K562 (cell line): ENCODE results near the gene GPC2. TPM values are rescaled to one million over a fixed set of nuclear protein-coding genes. Genes with fewer than 3 reads are reported as not detected.

Experiments used
- ATF6 ChIP-seq: sonication (generic); formaldehyde crosslinking; IDR thresholded peaks from 2 replicates; pipeline ENCODE4 v1.4.0; 2020; ENCODE audit warnings: mild to moderate bottlenecking, missing genetic modification reagents
- C11orf30 ChIP-seq: fragments of 450-650 bp; IDR thresholded peaks from 2 replicates; pipeline ENCODE4 v1.6.1; 2016; ENCODE audit warnings: low read depth, mild to moderate bottlenecking
- CHD2 ChIP-seq: IDR thresholded peaks from 2 replicates; pipeline ENCODE4 v1.6.1; 2011; ENCODE audit warnings: low read depth, low read length
- MAFG ChIP-seq: fragments of 450-650 bp; conservative IDR thresholded peaks from 2 replicates; pipeline ENCODE4 v1.6.1; 2016; ENCODE audit warnings: missing genetic modification characterization, missing compliant biosample characterization
- PRMT5 ChIP-seq: sonication (generic); formaldehyde crosslinking; IDR thresholded peaks from 2 replicates; pipeline ENCODE4 v1.5.0; 2020; ENCODE audit warnings: missing genetic modification reagents
- RFX5 ChIP-seq: IDR thresholded peaks from 2 replicates; pipeline ENCODE4 v1.6.1; 2011; ENCODE audit warnings: low read depth, mild to moderate bottlenecking, improper control_type of control experiment, low read length
- SMAD3 ChIP-seq: fragments of 450-650 bp; formaldehyde crosslinking; conservative IDR thresholded peaks from 2 replicates; pipeline ENCODE4 v1.4.0; 2020; ENCODE audit warnings: mild to moderate bottlenecking
- SREBF1 ChIP-seq: fragments of 150-350 bp; IDR thresholded peaks from 2 replicates; pipeline ENCODE4 v1.6.1; 2014; ENCODE audit warnings: antibody characterized with exemption, low read depth, low read length, borderline replicate concordance
- UBTF ChIP-seq, 2 experiments: IDR thresholded peaks; 2 replicates each; pipeline ENCODE4 v1.6.1; 2012; ENCODE audit warnings: improper control_type of control experiment in 2 of 2, low read depth in 2 of 2, low read length in 2 of 2, borderline replicate concordance in 1 of 2
- ZFP91 ChIP-seq: sonication (generic); formaldehyde crosslinking; IDR thresholded peaks from 2 replicates; pipeline ENCODE4 v1.8.0; 2022; ENCODE audit warnings: mild to moderate bottlenecking, missing genetic modification reagents
- ZNF384 ChIP-seq: IDR thresholded peaks from 2 replicates; pipeline ENCODE4 v1.6.1; 2012; ENCODE audit warnings: low read depth, low read length, improper control_type of control experiment
- ZNF41 ChIP-seq: fragments of 250-450 bp; sonication (Bioruptor Pico); conservative IDR thresholded peaks from 2 replicates; pipeline ENCODE4 v1.4.0; 2020; ENCODE audit warnings: mild to moderate bottlenecking
- polyA plus RNA-seq, 8 experiments: library from polyadenylated mRNA; depleted of rRNA in 4 of 8; stranded (reverse) in 5 of 8; unstranded in 3 of 8; fragments of >200 nt; fragmentation: Nextera tagmentation in 2 of 8; fragmentation: Illumina TruSeq in 1 of 8; extraction: Ambion mirVana in 2 of 8; extraction: Trizol in 1 of 8; gene quantifications; 2 replicates each; pipeline versions ENCODE4 v1.2.1 to v1.2.3, GENCODE V29; 2011 to 2014; ENCODE audit warnings: inconsistent platforms in 1 of 8, missing spikeins in 1 of 8
- total RNA-seq, 7 experiments: library from RNA; depleted of rRNA in 6 of 7; stranded (reverse); fragments of >200 nt in 6 of 7; fragmentation: Illumina TruSeq in 2 of 7; extraction: Trizol in 2 of 7; gene quantifications; 2 replicates each; pipeline versions ENCODE4 v1.2.1 to v1.2.3, GENCODE V29; 2011 to 2021; ENCODE audit warnings: low replicate concordance in 1 of 7
- TF ChIP-seq, protein P1 (sequence below): sonication (generic); formaldehyde crosslinking; IDR thresholded peaks from 2 replicates; pipeline ENCODE4 v1.8.0; 2023; ENCODE audit warnings: mild to moderate bottlenecking, missing genetic modification reagents
- TF ChIP-seq, protein P2 (sequence below): fragments of 150-350 bp; conservative IDR thresholded peaks from 2 replicates; pipeline ENCODE4 v1.6.1; 2014; ENCODE audit warnings: low read length
- TF ChIP-seq, protein P3 (sequence below): fragments of 200-800 bp; sonication (Bioruptor generic); IDR thresholded peaks from 2 replicates; pipeline ENCODE4 v1.6.1; 2017; ENCODE audit warnings: missing genetic modification characterization, missing compliant biosample characterization

Gene GPC2
- total and polyA plus RNA-seq, 9 of the 15 experiments (the other 6 are each of a cell fraction or from before 2014, with no cell fraction given) = 0.06 to 7.7 (median 1.4) TPM; not detected in 1

DNA sequence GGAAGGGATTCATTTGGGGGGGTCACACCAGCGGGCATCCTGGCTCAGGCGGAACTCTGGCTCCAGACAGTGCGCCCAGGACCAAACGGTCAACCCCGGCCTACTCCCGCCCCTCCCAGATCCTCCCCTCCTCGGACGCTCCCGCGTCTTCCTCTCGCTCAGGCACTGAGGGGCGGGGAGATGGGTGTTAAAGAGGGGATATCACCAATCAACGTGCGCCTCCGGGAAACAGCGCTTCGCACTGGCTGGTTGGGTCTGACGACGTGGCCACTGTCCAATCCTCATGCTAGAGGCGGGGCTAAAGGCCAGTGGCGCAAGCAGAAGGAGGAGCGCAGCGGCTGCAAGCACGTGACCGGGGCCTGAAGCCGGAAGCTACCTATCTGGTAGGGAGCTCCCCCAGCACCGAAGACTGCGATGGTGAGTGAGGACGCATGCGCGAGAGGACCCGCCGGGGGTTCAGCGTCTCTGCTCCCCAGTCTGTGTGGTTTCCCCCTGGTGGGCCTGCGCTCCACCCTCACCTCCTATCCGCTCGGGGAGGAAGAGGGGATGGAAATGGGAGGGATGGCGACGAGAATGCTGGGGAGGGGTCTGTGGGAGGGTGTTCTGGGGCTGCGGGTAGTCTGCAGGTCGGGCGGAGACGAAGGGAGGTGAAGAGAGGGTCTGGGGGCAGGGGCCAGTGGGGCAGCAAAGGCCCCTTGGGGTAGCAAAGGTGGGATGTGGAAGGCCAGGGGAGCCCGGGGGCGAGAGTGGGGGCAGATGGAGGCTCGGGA lies 28.4 kb downstream of the GPC2 start, which contains the start of gene LAMTOR4 (continued):
- TF ChIP-seq, protein P1, sequence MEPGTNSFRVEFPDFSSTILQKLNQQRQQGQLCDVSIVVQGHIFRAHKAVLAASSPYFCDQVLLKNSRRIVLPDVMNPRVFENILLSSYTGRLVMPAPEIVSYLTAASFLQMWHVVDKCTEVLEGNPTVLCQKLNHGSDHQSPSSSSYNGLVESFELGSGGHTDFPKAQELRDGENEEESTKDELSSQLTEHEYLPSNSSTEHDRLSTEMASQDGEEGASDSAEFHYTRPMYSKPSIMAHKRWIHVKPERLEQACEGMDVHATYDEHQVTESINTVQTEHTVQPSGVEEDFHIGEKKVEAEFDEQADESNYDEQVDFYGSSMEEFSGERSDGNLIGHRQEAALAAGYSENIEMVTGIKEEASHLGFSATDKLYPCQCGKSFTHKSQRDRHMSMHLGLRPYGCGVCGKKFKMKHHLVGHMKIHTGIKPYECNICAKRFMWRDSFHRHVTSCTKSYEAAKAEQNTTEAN (CRISPR knock-in tag) = no peak
- no peak for TF ChIP-seq ZNF384
- TF ChIP-seq UBTF (IDR thresholded peaks at IDR 0.05; ENCODE audit: borderline replicate concordance in 1 of 2, low read depth in 2 of 2, low read length in 2 of 2) = no peak
- TF ChIP-seq ZNF41 = no peak
- no peak for TF ChIP-seq SMAD3 (CRISPR knock-in tag)
- no peak; the same call in 1 of the 2 replicates for TF ChIP-seq C11orf30
- no peak for TF ChIP-seq RFX5
- TF ChIP-seq, protein P2, sequence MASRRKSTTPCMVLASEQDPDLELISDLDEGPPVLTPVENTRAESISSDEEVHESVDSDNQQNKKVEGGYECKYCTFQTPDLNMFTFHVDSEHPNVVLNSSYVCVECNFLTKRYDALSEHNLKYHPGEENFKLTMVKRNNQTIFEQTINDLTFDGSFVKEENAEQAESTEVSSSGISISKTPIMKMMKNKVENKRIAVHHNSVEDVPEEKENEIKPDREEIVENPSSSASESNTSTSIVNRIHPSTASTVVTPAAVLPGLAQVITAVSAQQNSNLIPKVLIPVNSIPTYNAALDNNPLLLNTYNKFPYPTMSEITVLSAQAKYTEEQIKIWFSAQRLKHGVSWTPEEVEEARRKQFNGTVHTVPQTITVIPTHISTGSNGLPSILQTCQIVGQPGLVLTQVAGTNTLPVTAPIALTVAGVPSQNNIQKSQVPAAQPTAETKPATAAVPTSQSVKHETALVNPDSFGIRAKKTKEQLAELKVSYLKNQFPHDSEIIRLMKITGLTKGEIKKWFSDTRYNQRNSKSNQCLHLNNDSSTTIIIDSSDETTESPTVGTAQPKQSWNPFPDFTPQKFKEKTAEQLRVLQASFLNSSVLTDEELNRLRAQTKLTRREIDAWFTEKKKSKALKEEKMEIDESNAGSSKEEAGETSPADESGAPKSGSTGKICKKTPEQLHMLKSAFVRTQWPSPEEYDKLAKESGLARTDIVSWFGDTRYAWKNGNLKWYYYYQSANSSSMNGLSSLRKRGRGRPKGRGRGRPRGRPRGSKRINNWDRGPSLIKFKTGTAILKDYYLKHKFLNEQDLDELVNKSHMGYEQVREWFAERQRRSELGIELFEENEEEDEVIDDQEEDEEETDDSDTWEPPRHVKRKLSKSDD = no peak
- TF ChIP-seq CHD2 = peak; percentile 90
- no peak for TF ChIP-seq ZFP91 (CRISPR knock-in tag)
- TF ChIP-seq MAFG (tag) = no peak
- TF ChIP-seq ATF6 = peak; percentile 56; the same call in 1 of the 2 replicates
- TF ChIP-seq SREBF1 = no peak
- TF ChIP-seq, protein P3, sequence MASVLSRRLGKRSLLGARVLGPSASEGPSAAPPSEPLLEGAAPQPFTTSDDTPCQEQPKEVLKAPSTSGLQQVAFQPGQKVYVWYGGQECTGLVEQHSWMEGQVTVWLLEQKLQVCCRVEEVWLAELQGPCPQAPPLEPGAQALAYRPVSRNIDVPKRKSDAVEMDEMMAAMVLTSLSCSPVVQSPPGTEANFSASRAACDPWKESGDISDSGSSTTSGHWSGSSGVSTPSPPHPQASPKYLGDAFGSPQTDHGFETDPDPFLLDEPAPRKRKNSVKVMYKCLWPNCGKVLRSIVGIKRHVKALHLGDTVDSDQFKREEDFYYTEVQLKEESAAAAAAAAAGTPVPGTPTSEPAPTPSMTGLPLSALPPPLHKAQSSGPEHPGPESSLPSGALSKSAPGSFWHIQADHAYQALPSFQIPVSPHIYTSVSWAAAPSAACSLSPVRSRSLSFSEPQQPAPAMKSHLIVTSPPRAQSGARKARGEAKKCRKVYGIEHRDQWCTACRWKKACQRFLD (CRISPR knock-in tag) = 0 out of 2 replicates have a peak, but pooled peaks have one; percentile 50
- no peak for TF ChIP-seq PRMT5 (CRISPR knock-in tag)
